ENCODE measurements around the gene FSTL4.

GRCh38 chr5:133307275-133307674 is 305.1 kb downstream of the FSTL4 start:
- TF ChIP-seq CTCF (IDR thresholded peaks at IDR 0.05) (no peak), POLR2A (IDR thresholded peaks at IDR 0.05) (no peak)

Data from lower leg skin (tissue), 3 donors.